ENCODE results near the gene GID8. TPM values are rescaled to one million over a fixed set of nuclear protein-coding genes. Genes with fewer than 3 reads are reported as not detected.

Gene GID8
- total RNA-seq, 2 donors from 2014 or later = 16.8 to 18.7 TPM

- Histone ChIP-seq H3K27me3 (no peaks in the 10 kb centered on the region), H3K4me3 (no peak overlapping the region), H3K36me3 (no peaks in the 10 kb centered on the region), H3K9me3 (no peaks in the 10 kb centered on the region), H3K4me1 (no peaks in the 10 kb centered on the region), H3K27ac (no peak overlapping the region)
- TF ChIP-seq, protein P1, sequence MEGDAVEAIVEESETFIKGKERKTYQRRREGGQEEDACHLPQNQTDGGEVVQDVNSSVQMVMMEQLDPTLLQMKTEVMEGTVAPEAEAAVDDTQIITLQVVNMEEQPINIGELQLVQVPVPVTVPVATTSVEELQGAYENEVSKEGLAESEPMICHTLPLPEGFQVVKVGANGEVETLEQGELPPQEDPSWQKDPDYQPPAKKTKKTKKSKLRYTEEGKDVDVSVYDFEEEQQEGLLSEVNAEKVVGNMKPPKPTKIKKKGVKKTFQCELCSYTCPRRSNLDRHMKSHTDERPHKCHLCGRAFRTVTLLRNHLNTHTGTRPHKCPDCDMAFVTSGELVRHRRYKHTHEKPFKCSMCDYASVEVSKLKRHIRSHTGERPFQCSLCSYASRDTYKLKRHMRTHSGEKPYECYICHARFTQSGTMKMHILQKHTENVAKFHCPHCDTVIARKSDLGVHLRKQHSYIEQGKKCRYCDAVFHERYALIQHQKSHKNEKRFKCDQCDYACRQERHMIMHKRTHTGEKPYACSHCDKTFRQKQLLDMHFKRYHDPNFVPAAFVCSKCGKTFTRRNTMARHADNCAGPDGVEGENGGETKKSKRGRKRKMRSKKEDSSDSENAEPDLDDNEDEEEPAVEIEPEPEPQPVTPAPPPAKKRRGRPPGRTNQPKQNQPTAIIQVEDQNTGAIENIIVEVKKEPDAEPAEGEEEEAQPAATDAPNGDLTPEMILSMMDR (IDR thresholded peaks at IDR 0.05) = no peak
- no peak for DNase-seq (ENCODE audit: low spot score)
Measured at GRCh38 chr20:62997417-62998035, 59.6 kb downstream of the GID8 start.

Other genes with a start within 250 kb of the GID8 start
- gene NTSR1, start 229.3 kb upstream of the GID8 start, total RNA-seq = under 1 TPM in 1 of 2 donors, not detected in 1; 0.43 TPM
- gene MRGBP, start 141.7 kb upstream of the GID8 start, total RNA-seq = 10 to 100 TPM in 1 of 2 donors, 1 to 10 TPM in 1; 8.4 to 11.1 TPM
- 10 to 100 TPM; 17.3 to 31.2 TPM for gene OGFR, start 133.3 kb upstream of the GID8 start, total RNA-seq
- 1 to 10 TPM; 4.2 to 5.7 TPM for gene COL9A3, start 121.1 kb upstream of the GID8 start, total RNA-seq
- gene TCFL5, start 76.3 kb upstream of the GID8 start, total RNA-seq = 1 to 10 TPM; 4.8 to 6.4 TPM
- gene DIDO1, start 11.6 kb upstream of the GID8 start, total RNA-seq = 10 to 100 TPM; 34.7 to 37.5 TPM
- 1 to 10 TPM; 1.3 to 1.8 TPM for gene SLC17A9, start 14.6 kb downstream of the GID8 start, total RNA-seq
- not detected for gene BHLHE23, start 68.8 kb downstream of the GID8 start, total RNA-seq